GM21390 (cell line): ENCODE data around the gene TCF19.

Experiments
- ATAC-seq: cut with Tn5 transposase; IDR thresholded peaks from one replicate; pipeline ENCODE4 v1.9.1; 2021; ENCODE audit not compliant: unreplicated experiment

The TCF19 gene

GRCh38 chr6:31202259-31203166, 44.1 kb downstream of the TCF19 start:
- no peak for ATAC-seq

- ATAC-seq = peak; percentile 47
Measured at GRCh38 chr6:31203345-31203979, 45.1 kb downstream of the TCF19 start.

DNA sequence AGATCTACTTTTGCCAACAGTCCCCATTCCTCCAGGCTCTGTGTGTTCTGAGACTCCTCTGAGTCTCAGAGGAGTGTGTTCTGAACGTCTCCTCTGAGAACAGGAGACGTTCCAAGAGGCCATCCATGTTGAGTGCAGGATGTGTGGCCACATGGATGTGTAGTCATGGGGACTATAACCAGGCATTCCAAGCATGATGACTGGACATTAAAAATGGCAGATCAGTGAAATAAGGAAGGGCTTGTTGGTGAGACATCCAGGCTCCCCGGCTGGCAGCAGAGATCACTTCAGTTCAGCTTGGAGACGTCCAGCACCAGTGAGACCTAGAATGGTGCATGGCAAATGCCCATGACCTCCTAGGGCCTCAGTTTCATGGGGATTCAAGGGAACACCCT, 46.4 kb downstream of the TCF19 start:
- ATAC-seq = no peak

- ATAC-seq = no peak
Measured at GRCh38 chr6:31205638-31206037, 47.2 kb downstream of the TCF19 start.

- ATAC-seq = no peak
Measured at GRCh38 chr6:31208506-31208905, 50.1 kb downstream of the TCF19 start.

GRCh38 chr6:31209137-31209536, 50.7 kb downstream of the TCF19 start:
- ATAC-seq = no peak

GRCh38 chr6:31210123-31210522, 51.7 kb downstream of the TCF19 start:
- ATAC-seq = no peak

DNA sequence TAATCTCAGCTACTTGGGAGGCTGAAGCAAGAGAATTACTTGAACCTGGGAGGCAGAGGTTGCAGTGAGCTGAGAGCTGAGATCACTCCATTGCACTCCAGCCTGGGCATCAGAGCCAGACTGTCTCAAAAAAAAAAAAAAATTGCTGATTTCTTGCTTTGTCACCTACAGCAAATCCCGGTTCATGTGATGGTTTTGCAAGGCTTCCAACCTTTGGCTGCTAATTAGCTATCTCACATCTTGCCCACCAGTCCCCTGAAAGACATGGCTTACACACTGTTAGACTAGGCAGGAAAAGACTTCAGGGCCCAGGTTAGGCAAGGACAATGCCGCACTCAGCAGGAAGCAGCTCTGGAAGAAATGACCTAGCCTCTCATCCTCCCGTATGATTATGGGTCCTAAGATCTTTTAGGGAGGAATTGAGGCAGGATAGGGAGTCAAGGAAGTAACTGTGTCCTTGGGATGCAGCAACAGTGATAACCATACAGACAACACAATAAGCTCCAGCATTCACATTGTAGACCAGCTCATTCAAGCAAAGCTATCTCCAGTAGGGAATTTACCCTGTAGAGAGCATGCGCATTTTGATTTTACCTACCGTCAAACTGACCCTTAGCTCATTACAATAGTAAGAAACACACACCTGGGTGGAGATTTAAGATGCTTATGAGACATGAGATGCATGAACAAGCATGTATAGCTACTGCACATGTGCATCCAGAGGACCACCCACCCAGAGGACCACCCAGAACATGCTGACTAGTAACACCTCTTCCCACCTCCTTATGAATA, 52.5 kb downstream of the TCF19 start:
- no peak for ATAC-seq
